Nucleus accumbens (tissue), 56 donors: Measurements from ENCODE around the gene VWCE.

Experiments
- DNase-seq, 56 donors: peaks; one replicate each; lab custom pipeline; 2025; lab: John Stamatoyannopoulos, UW

Gene VWCE, protein sequence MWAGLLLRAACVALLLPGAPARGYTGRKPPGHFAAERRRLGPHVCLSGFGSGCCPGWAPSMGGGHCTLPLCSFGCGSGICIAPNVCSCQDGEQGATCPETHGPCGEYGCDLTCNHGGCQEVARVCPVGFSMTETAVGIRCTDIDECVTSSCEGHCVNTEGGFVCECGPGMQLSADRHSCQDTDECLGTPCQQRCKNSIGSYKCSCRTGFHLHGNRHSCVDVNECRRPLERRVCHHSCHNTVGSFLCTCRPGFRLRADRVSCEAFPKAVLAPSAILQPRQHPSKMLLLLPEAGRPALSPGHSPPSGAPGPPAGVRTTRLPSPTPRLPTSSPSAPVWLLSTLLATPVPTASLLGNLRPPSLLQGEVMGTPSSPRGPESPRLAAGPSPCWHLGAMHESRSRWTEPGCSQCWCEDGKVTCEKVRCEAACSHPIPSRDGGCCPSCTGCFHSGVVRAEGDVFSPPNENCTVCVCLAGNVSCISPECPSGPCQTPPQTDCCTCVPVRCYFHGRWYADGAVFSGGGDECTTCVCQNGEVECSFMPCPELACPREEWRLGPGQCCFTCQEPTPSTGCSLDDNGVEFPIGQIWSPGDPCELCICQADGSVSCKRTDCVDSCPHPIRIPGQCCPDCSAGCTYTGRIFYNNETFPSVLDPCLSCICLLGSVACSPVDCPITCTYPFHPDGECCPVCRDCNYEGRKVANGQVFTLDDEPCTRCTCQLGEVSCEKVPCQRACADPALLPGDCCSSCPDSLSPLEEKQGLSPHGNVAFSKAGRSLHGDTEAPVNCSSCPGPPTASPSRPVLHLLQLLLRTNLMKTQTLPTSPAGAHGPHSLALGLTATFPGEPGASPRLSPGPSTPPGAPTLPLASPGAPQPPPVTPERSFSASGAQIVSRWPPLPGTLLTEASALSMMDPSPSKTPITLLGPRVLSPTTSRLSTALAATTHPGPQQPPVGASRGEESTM

DNA sequence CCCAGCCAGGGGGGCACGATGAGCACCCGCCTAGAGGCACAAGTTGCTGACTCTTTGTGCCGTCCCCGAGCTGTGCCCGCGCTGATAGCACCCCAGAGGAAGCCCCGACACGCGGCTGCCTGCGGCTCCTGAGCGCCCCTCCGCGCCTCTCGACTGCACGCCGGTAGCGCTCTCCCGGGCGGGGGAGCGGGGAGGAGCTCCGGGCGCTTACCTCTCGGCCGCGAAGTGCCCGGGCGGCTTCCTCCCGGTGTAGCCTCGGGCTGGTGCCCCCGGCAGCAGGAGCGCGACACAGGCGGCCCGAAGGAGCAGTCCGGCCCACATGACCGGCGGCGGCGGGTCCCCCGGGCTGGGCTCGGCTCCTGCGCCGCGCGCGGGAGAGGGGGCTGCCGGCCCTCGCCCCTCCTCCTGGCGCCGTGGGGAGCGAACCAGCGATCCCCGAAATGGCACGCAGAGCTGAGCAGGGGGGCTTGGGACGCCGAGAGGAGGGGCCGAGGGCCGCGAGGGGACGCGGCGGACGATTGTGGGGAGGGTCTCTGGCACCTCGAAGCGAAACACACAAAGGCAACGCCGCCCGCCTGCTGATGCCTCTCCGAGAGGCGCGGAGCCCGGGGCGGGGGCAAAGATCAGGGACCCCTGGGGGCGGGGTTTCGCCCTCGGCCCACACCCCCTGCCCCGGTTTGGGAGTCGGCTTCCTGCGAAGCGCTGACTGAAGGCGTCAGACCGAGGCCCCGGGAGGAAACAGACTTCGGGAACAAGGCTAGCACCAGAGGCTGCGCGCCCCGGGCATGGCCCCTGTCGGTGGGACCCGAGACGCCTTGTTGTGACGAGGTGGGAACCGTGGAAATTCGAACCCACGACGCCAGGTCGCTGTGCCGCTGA is at the start of gene VWCE:
TSS of gene VWCE (minus strand) at position 600 of the 879 bp plus-strand sequence. CDS start at position 321, 279 bp downstream.
- DNase-seq = peak in 28 of 56 donors; percentile 6 to 61 (median 28)

DNA sequence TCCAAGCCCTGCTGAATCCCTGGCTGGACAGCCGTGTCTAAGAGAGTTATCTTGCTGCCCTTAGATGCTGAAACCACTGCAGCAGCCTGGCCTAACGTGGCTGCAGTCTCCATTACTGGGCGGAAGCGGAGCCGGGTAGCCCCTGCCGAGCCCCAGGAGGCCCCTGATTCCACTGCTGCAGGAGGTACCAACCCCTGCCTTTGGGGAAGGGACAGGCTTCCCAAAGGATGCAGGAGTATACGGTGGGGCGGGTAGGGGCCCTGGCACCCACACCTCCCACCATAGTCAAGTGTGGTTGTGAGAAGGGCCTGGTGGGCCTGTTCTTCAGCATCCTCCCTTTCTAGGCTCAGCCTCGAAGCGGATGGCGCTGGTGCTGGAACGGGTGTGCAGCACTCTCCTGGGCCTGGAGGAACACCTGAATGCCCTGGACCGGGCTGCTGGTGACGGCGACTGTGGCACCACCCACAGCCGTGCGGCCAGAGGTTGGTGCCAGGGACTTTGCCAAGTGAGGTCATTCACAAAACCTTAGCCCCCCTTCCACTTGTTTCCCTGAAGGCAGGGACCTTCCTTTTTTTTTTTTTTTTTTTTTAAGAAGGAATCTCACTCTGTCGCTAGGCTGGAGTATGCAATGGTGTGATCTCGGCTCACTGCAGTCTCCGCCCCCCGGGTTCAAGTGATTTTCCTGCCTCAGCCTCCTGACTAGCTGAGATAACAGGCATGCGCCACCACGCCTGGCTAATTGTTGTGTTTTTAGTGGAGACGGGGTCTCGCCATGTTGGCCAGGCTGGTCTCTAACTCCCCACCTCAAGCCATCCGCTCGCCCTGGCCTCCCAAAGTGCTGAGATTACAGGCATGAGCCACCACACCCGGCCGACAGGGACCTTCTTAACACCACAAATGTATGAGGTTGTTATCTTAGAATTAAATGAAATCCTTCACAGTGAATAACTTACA is 49.0 kb upstream of the VWCE start:
- no peak for DNase-seq

DNA sequence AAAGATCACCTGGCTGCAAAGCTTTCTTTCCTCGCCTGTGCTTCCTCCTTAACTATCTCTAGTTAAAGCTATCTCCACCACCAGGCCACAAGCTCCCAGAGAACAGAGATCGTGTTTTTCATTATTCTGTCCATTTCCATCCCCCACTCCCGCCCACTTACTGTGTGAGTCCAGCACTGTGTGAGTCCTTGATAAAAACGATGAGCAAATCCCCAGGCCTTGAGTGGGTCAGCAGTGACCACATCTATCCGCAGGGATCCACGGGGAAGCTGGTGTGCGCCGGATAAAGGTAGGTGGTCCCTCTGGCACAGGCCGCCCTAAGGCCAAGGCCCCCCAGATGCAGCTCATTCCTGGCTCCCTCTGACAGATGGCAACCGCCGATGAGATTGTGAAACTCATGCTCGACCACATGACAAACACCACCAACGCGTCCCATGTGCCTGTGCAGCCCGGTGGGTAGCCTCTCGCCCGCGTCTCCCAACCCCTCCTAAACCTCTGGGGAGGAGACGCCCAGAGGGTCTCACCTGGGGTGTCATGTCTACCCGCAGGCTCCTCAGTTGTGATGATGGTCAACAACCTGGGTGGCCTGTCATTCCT is 47.2 kb upstream of the VWCE start:
- no peak for DNase-seq

DNA sequence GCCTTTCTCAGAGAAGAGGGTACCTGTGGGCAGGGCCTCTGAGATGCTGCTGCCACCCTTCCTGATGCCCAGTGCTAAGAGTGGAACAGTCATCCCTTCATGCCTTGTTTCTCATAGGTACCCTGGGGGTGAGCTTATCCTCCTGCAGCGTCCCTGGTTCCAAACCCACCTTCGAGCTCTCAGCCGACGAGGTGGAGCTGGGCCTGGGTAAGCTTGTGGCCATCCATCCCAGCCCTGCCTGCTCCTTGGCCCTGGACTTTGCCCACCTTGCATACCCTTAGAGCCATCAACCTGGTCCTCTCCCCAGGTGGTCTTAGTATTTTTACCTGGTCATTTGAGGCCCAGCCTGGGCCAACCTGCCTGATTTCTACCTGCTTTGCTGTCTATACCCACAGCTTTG is 46.6 kb upstream of the VWCE start:
- DNase-seq = no peak

DNA sequence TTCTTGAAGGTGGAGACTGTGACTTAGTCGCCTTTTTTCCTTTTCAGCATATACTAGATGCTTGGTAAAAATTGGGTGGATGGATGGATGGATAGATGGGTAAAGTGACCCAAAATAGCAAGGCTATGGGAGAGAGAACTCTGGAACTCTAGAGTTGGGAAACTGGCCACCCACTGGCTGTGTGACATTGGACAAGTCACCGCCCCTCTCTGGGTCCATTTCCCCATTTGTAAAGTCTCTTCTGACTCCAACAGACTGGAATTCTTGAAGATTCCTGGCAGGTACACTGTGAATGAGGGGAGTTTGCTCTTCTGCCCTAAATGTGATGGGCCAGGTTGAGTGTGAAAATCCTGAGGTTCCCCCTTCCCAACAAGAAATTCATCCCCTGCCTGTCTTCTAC is 45.9 kb upstream of the VWCE start:
- no peak for DNase-seq

DNA sequence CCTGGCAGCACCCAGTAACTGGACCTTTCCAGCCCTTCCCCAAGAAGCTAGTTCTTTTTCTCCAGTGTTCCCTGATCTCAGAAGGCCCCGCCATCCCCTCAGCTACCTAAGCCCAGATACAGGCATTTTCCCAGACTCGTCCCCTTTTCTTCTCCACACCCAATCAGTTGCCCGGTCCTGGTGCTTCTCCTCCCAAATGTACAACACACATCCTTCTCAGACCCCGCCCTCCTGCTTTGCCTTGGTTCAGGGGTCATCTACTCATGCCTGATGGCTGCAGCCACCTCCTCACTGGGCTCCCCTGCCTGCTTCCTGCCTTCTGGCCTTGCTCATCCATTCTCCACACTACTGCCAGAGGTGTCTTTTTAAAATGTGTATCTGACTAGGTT is 44.4 kb upstream of the VWCE start:
- no peak for DNase-seq

DNA sequence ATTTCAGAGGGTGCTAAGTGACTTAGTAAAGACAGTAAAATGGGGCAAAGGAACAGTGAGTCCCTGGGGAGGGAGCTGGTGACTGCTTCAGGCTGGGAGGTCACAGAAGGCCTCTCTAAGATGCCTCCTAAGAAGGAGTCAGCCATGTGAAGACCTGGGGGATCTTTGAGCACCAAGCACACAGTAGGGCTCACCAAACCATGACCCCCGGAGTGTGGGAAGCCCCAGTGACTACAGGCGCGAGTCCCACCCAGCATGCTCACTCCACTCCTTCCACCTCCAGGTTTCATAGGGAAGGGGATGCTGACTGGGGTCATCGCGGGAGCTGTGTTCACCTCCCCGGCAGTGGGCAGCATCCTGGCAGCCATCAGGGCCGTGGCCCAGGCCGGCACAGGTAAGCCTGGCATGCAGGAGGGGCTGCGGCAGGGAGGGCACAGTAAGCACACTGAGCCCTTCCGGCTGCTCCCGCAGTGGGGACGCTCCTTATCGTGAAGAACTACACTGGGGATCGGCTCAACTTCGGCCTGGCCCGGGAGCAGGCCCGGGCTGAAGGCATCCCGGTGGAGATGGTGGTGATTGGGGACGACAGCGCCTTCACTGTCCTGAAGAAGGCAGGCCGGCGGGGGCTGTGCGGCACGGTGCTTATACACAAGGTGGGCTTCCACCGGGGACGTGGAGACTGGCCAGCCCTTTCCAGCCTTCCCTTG is 43.8 kb upstream of the VWCE start:
- no peak for DNase-seq

DNA sequence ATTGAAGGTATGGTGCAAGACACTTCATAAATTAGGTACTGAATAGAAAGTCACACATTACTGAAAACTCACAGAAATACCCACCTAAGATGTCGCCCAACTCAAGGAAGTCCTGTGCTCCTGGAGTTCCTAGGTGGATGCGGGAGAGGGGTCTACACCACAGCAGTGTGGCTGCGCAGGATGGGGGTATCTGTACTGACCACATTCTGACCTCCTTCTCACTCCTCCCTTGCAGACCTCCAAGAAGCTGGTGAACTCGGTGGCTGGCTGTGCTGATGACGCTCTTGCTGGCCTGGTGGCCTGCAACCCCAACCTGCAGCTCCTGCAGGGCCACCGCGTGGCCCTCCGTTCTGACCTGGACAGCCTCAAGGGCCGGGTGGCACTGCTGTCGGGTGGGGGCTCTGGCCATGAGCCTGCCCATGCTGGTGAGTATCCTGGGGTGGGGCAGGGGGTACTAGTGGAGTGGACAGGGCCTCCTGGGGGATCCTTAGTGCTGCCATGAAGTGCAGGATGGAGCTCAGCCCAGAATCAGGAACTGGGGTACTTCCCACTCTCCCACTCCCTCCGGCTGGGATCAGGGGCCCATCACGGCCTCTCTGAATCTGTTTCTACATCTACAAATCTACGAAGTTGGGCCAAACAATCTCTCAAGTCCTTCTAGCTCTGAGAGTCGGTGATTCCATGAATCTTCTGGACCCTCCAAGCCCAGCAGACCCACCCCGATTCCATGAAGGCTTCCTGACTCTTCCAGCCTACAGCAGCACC is 42.8 kb upstream of the VWCE start:
- no peak for DNase-seq

DNA sequence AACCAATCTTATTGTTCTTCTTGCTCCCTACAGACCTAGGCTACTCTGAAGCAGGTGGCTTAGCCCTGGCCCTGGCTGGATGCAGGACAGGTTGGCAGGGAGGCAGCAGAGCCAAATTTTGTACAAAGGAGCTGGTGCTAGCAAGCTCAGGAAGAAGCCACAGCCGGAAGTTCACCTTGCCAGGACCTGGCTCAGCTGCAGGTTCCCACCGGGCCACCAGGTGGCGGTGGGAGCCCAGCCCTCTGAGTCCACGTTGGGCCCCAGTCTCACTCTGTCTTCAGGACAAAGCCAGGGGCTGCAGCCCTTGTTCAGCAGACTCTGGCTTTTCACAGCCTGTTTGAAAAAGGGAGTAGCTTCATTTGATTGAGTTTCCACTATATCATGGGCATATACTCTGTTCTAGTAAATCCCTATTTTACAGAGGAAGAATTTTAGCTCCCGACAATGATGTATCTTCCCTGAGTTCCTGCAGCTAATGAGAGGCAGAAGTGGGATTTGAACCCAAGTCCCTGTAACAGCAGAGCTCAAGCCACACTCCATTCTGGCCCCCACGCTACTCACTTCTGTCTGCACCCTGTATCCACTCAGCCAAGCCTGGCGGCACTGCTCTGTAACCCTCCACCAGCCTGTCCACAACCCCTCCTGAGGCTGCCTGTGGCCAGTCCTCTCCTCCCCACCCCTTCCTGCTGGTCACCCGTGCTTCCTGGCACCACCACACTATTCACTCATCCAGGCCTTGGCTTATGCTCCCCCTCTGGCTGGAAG is 41.2 kb upstream of the VWCE start:
- DNase-seq = peak in 44 of 56 donors; percentile 3 to 70 (median 28)

DNA sequence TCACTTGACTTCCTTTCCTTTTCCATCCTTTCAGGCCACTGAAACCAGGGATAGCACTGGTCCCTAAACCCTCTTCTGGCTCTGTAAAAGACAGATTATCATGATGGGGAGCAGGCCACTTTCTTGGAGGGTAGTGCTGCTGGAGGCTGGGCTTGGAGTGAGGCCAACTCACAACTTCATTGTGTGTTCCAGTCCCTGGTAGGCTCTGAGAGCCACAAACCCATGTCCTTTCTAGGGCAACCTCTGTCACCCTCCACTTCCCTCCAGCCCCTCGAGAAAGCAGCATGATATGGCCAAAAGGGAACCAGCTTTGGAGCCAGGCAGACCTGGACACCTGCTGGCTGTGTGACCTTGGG is 40.2 kb upstream of the VWCE start:
- DNase-seq = no peak

DNA sequence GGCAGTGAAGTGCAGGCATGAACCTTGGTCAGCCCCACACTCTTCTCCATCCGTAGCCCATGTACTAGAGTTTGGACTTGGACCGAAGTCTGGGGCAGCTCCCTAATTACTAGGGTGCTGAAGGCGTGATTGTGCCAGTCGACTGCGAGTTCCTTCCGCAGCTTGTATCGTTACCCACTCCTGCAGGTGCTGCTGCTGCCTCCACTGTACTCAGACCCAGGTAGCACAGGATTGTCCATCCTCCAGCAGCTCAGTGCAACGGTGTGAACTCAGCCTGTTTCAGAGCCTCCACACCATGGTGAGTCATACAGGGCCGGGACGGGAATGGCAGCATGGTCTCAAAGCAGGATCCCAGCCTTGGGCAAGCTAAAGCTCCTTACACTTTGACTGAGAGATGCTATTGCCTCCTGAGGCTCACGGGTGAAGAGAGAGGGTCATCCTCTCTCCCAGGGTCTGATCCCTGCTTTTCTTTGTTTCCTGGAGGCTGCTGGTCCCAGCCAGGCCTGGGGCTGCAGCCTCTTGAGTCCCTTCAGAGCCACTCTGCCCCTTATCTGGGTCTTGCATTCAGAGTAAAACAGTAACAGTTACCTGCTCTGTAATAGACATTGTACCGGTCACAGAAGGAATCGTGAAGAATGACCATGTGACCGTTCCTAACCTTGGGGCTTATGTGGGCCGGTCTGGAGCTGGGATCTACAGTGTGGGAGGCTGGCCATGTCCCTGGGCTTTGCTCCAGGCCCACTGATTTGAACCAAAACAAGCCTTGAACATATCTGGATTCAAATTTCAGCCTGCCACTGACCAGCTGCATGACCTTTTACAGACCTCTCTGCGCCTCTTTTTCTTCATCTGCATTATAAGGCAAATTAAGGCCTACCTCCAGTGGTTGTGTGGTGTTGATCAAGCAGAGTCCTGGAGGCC is 39.6 kb upstream of the VWCE start:
- DNase-seq = no peak

DNA sequence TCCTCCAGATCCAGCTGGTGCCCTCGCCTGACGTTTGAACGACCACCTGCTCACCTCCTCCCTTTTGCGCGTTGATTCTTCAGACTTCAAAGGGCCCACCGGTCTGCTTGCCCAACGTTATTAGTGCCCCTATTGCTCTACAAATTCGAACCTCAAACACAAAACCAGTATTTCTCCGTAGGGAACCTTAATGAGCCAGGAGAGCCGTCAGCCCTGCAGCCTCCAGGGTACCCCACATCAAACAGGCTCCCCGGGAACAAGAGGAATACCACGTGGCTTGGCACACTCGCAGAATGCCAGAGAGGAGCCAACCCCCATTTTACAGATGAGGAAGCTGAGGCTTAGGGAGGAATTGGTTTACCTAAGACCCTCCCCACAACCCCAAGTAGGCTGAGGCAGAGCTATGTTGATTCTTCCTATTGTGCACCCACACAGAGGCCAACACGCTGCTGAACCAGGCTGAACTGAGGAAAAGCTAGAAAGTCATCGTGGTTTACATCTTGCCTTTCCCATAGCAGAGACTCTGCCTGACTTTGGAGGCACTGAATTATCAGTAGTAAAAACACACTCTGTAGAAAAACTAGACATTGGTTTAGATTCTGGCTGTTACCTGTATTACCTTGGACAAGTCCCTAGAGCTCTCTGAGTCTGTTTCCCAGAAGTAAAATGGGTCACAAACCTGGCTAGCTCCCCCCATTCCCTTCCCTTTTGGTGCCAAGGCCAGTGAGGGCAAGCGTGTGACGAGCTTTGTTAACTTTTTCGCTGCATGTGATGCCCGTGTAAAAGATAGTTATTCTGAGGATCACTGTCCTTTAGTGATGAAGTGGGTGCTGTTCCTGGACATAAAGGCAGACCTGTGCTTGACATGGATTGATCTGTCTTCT is 38.7 kb upstream of the VWCE start:
- DNase-seq = peak in 2 of 56 donors; percentile 36 to 41

DNA sequence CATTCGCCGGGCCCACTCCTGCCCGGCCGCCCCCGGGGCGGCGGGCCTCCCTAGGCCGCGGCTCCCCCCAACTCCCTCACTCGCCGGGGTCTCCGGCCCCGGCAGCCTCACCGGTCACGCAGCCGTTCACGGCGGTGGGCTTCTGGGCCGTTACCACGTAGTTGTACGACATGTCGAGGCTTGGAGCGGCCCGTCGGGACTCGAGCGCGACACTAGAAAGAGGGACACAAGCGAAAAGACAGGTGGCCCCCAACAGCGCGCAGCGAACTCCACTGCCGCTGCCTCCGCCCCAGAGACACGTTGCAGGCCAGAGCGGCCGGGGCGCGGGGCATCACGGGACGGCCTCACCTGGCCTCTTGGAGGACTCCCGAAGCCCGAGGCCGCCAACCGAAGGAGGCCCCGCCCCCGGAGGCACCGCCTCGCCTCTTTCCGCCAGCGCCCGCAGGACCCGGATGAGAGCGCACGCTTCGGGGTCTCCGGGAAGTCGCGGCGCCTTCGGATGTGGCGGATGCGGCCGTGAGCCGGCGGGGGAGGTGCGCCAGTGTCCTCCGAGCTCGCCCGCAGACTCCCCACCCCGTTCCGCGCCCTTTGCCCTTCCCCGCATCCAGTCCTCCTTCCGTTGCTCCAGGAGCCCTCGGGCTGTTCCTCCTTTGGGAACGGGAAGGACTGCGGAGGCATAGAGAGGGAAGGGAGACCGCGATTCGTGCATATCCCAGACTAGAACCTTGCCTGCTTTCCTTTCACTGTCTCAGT is 37.9 kb upstream of the VWCE start, which contains the start of the genes DDB1 and TKFC:
TSS of gene DDB1 (minus strand) at position 309 of the 753 bp plus-strand sequence. CDS start at position 172, 137 bp downstream.
TSS of gene TKFC (plus strand) at position 432 of the 753 bp plus-strand sequence. CDS start 1,501 bp downstream, outside the sequence.
- peak in 55 of 56 donors; percentile 61 to 98 (median 90) for DNase-seq
